Stimulated activated CD4-positive, alpha-beta T cell treated with anti-CD3 and anti-CD28 coated beads, Interleukin-1b, Interleukin-23, amount 100 ng/mL, for 4 hours (primary cell): ENCODE measurements around the gene TMTC1.

ENCODE experiments used
- DNase-seq, 2 donors: peaks; one replicate each; pipeline ENCODE4 v3.0.0-alpha.2; 2020; ENCODE audit warnings: low read depth in 2 of 2

The TMTC1 gene

GRCh38 chr12:29739279-29739991, 44.3 kb downstream of the TMTC1 start:
- no peak for DNase-seq

GRCh38 chr12:29738365-29738764, 45.4 kb downstream of the TMTC1 start:
- no peak for DNase-seq

- DNase-seq, result no peak
These were observed 46.1 kb downstream of the TMTC1 start for GRCh38 chr12:29737644-29738043.

GRCh38 chr12:29735604-29736003, 48.1 kb downstream of the TMTC1 start:
- no peak for DNase-seq

- no peak for DNase-seq
These were observed 49.0 kb downstream of the TMTC1 start for GRCh38 chr12:29734734-29735133.

GRCh38 chr12:29734305-29734704, 49.4 kb downstream of the TMTC1 start:
- DNase-seq, result no peak

GRCh38 chr12:29733501-29733900, 50.2 kb downstream of the TMTC1 start:
- no peak for DNase-seq

- no peak for DNase-seq
These were observed 50.7 kb downstream of the TMTC1 start for GRCh38 chr12:29733060-29733459.

- DNase-seq, result no peak
These were observed 51.1 kb downstream of the TMTC1 start for GRCh38 chr12:29732593-29732992.

- no peak for DNase-seq
These were observed 51.6 kb downstream of the TMTC1 start for GRCh38 chr12:29732191-29732590.

- no peak for DNase-seq
These were observed 52.2 kb downstream of the TMTC1 start for GRCh38 chr12:29731591-29731990.

GRCh38 chr12:29730481-29730880, 53.3 kb downstream of the TMTC1 start:
- no peak for DNase-seq

- DNase-seq, result no peak
These were observed 55.7 kb downstream of the TMTC1 start for GRCh38 chr12:29728030-29728429.

GRCh38 chr12:29726741-29727348, 56.9 kb downstream of the TMTC1 start:
- no peak for DNase-seq

- no peak for DNase-seq
These were observed 57.4 kb downstream of the TMTC1 start for GRCh38 chr12:29726321-29726692.

- DNase-seq, result no peak
These were observed 58.0 kb downstream of the TMTC1 start for GRCh38 chr12:29725587-29726320.

- DNase-seq, result no peak
These were observed 61.6 kb downstream of the TMTC1 start for GRCh38 chr12:29722164-29722563.

- no peak for DNase-seq
These were observed 64.4 kb downstream of the TMTC1 start for GRCh38 chr12:29719381-29719780.

- DNase-seq, result no peak
These were observed 66.1 kb downstream of the TMTC1 start for GRCh38 chr12:29717540-29718100.

- DNase-seq, result no peak
These were observed 68.8 kb downstream of the TMTC1 start for GRCh38 chr12:29714966-29715365.

GRCh38 chr12:29713729-29714128, 70.0 kb downstream of the TMTC1 start:
- DNase-seq, result no peak

GRCh38 chr12:29711381-29711780, 72.4 kb downstream of the TMTC1 start:
- no peak for DNase-seq

GRCh38 chr12:29710104-29710503, 73.6 kb downstream of the TMTC1 start:
- DNase-seq, result no peak
